Activated CD4-positive, alpha-beta memory T cell treated with anti-CD3 and anti-CD28 coated beads for 36 hours (primary cell): Measurements from ENCODE around the gene MYOF. TPM values are rescaled to one million over a fixed set of nuclear protein-coding genes. Genes with fewer than 3 reads are reported as not detected.

Experiments used
- CTCF ChIA-PET: fragments of 350-600 bp; sonication (Branson Sonifier 250); formaldehyde crosslinking; loops from one replicate; lab custom pipeline; 2021; ENCODE audit warnings: antibody characterized with exemption, inconsistent platforms; lab: Charles Lee
- POLR2A ChIA-PET: fragments of 350-600 bp; sonication (Branson Sonifier 250); formaldehyde crosslinking; loops from one replicate; lab custom pipeline; 2021; ENCODE audit warnings: antibody characterized with exemption; lab: Charles Lee
- DNase-seq: peaks from one replicate; pipeline ENCODE4 v3.0.0-alpha.2; 2020
- H3K27ac Mint-ChIP-seq: one replicate; pipeline ENCODE4 v1.8.0; 2021; ENCODE audit warnings: mixed read lengths
- H3K27me3 Mint-ChIP-seq: one replicate; pipeline ENCODE4 v1.8.0; 2021; ENCODE audit warnings: mixed read lengths
- H3K36me3 Mint-ChIP-seq: one replicate; pipeline ENCODE4 v1.8.0; 2021; ENCODE audit warnings: mixed read lengths
- H3K4me1 Mint-ChIP-seq: one replicate; pipeline ENCODE4 v1.8.0; 2021; ENCODE audit warnings: low read depth, mixed read lengths
- H3K4me3 Mint-ChIP-seq: one replicate; pipeline ENCODE4 v1.8.0; 2021; ENCODE audit warnings: mild to moderate bottlenecking, mixed read lengths
- H3K9me3 Mint-ChIP-seq: one replicate; pipeline ENCODE4 v1.8.0; 2021; ENCODE audit warnings: mixed read lengths
- intact Hi-C: fragments of 100-400 bp; cut with micrococcal nuclease; formaldehyde crosslinking; loops from one replicate; pipeline ENCODE4 v1.15.1; 2023
- total RNA-seq, 2 experiments: library from RNA; stranded (reverse); gene quantifications; one replicate each; pipeline ENCODE4 v1.2.3, GENCODE V29; 2021

Gene MYOF
- total RNA-seq, 2 experiments from 2014 or later: 49.3 to 49.7 TPM

- POLR2A ChIA-PET: interaction anchor here (1.2 to 5.8 kb wide), 8 partner anchors 31 to 117 kb away, joined by 5 to 59 read pairs (median 10); partner anchors contain the start of genes CEP55 and MYOF
- peaks cover 22% of the 10 kb centered on the region for H3K36me3 Mint-ChIP-seq
- peaks cover 41% of the 10 kb centered on the region for H3K4me1 Mint-ChIP-seq
Measured at GRCh38 chr10:93379731-93380575, 102.2 kb downstream of the MYOF start.

GRCh38 chr10:93378997-93379730, 103.0 kb downstream of the MYOF start:
- peaks cover 26% of the 10 kb centered on the region for H3K36me3 Mint-ChIP-seq
- DNase-seq: peak; percentile 63
- peaks cover 41% of the 10 kb centered on the region for H3K4me1 Mint-ChIP-seq
- intact Hi-C loops: loop anchor here (1.0 kb wide), 4 partner anchors 34 to 323 kb away; partner anchors contain the start of genes CEP55 and FRA10AC1
- H3K27ac Mint-ChIP-seq: peak overlapping the region; percentile 92
- ChIA-PET CTCF (interaction anchor here (0.8 to 7.3 kb wide), 8 partner anchors 21 to 414 kb away, joined by 3 to 422 read pairs (median 6); partner anchors contain the start of gene MYOF), POLR2A (interaction anchor here (1.2 to 5.8 kb wide), 7 partner anchors 32 to 117 kb away, joined by 5 to 59 read pairs (median 10); partner anchors contain the start of genes CEP55 and MYOF)
- peak overlapping the region; percentile 45 for H3K4me3 Mint-ChIP-seq
- H3K9me3 Mint-ChIP-seq: no peaks in the 10 kb centered on the region
- H3K27me3 Mint-ChIP-seq: no peaks in the 10 kb centered on the region

More at GRCh38 chr10:93379731-93380575, 102.2 kb downstream of the MYOF start:
- CTCF ChIA-PET: interaction anchor here (0.6 to 7.3 kb wide), 14 partner anchors 12 to 415 kb away, joined by 3 to 422 read pairs (median 4); partner anchors contain the start of gene MYOF
- Mint-ChIP-seq H3K27me3 (no peaks in the 10 kb centered on the region), H3K9me3 (no peaks in the 10 kb centered on the region), H3K4me3 (peak overlapping the region; percentile 45), H3K27ac (peak overlapping the region; percentile 92)
- DNase-seq: peak; percentile 77
- intact Hi-C loops: loop anchor here (1.0 kb wide), 4 partner anchors 33 to 322 kb away; partner anchors contain the start of genes CEP55 and FRA10AC1

- Mint-ChIP-seq H3K27me3 (no peaks in the 10 kb centered on the region), H3K4me3 (no peak overlapping the region), H3K36me3 (peaks cover 31% of the 10 kb centered on the region), H3K9me3 (no peaks in the 10 kb centered on the region), H3K27ac (no peak overlapping the region), H3K4me1 (peaks cover 41% of the 10 kb centered on the region)
- intact Hi-C loops: no loop called here
- no peak for DNase-seq
- CTCF ChIA-PET: interaction anchor here (0.9 to 7.3 kb wide), 9 partner anchors 9 to 132 kb away, joined by 3 to 422 read pairs (median 26); partner anchors contain the start of genes CEP55 and MYOF
- POLR2A ChIA-PET: interaction anchor here (5.8 kb wide), 1 partner anchor 104 kb away, joined by 59 read pairs; the partner anchor contains the start of gene MYOF
Measured at GRCh38 chr10:93378039-93378438, 104.1 kb downstream of the MYOF start.

- H3K36me3 Mint-ChIP-seq: peaks cover 31% of the 10 kb centered on the region
- peak; percentile 34 for DNase-seq
Measured at GRCh38 chr10:93376372-93377293, 105.5 kb downstream of the MYOF start.

GRCh38 chr10:93370961-93371360, 111.2 kb downstream of the MYOF start:
- intact Hi-C loops: no loop called here
- DNase-seq: no peak
- Mint-ChIP-seq H3K4me1 (peaks cover 2% of the 10 kb centered on the region), H3K9me3 (no peaks in the 10 kb centered on the region), H3K27me3 (no peaks in the 10 kb centered on the region), H3K4me3 (no peak overlapping the region), H3K36me3 (peaks cover 35% of the 10 kb centered on the region), H3K27ac (no peak overlapping the region)
- ChIA-PET POLR2A (no interaction called here), CTCF (interaction anchor here (0.6 to 3.7 kb wide), 7 partner anchors 13 to 308 kb away, joined by 3 to 26 read pairs (median 4); partner anchors contain the start of gene MYOF)

More at GRCh38 chr10:93376372-93377293, 105.5 kb downstream of the MYOF start:
- H3K4me3 Mint-ChIP-seq: no peak overlapping the region
- CTCF ChIA-PET: interaction anchor here (0.6 to 7.3 kb wide), 40 partner anchors 9 to 321 kb away, joined by 3 to 422 read pairs (median 5); partner anchors contain the start of genes CEP55 and MYOF
- intact Hi-C loops: loop anchor here (1.0 kb wide), 2 partner anchors 106 to 135 kb away; partner anchors contain the start of gene MYOF
- no peaks in the 10 kb centered on the region for H3K9me3 Mint-ChIP-seq
- peaks cover 41% of the 10 kb centered on the region for H3K4me1 Mint-ChIP-seq
- no peaks in the 10 kb centered on the region for H3K27me3 Mint-ChIP-seq
- POLR2A ChIA-PET: interaction anchor here (1.4 to 5.8 kb wide), 2 partner anchors 11 to 106 kb away, joined by 3 to 59 read pairs; partner anchors contain the start of gene MYOF
- H3K27ac Mint-ChIP-seq: peak overlapping the region; percentile 34

- peaks cover 4% of the 10 kb centered on the region for H3K4me1 Mint-ChIP-seq
- peaks cover 37% of the 10 kb centered on the region for H3K36me3 Mint-ChIP-seq
- POLR2A ChIA-PET: interaction anchor here (0.6 kb wide), 1 partner anchor 134 kb away, joined by 6 read pairs; no protein-coding TSS in a partner anchor
- H3K9me3 Mint-ChIP-seq: no peaks in the 10 kb centered on the region
- no peak overlapping the region for H3K27ac Mint-ChIP-seq
- no peak overlapping the region for H3K4me3 Mint-ChIP-seq
- no peaks in the 10 kb centered on the region for H3K27me3 Mint-ChIP-seq
- CTCF ChIA-PET: no interaction called here
- intact Hi-C loops: no loop called here
- DNase-seq: no peak
Measured at GRCh38 chr10:93369588-93370164, 112.5 kb downstream of the MYOF start.

GRCh38 chr10:93368210-93368609, 113.9 kb downstream of the MYOF start:
- no peak overlapping the region for H3K27ac Mint-ChIP-seq
- ChIA-PET POLR2A (interaction anchor here (1.2 kb wide), 1 partner anchor 114 kb away, joined by 6 read pairs; the partner anchor contains the start of gene MYOF), CTCF (interaction anchor here (0.9 to 3.7 kb wide), 5 partner anchors 8 to 119 kb away, joined by 3 to 25 read pairs (median 4); no protein-coding TSS in a partner anchor)
- peaks cover 30% of the 10 kb centered on the region for H3K36me3 Mint-ChIP-seq
- peaks cover 4% of the 10 kb centered on the region for H3K4me1 Mint-ChIP-seq
- H3K27me3 Mint-ChIP-seq: no peaks in the 10 kb centered on the region
- no peaks in the 10 kb centered on the region for H3K9me3 Mint-ChIP-seq
- no peak for DNase-seq
- H3K4me3 Mint-ChIP-seq: no peak overlapping the region
- intact Hi-C loops: no loop called here

- intact Hi-C loops: no loop called here
- CTCF ChIA-PET: interaction anchor here (1.2 to 3.7 kb wide), 3 partner anchors 9 to 120 kb away, joined by 4 to 25 read pairs (median 7); no protein-coding TSS in a partner anchor
- POLR2A ChIA-PET: interaction anchor here (1.2 kb wide), 1 partner anchor 115 kb away, joined by 6 read pairs; the partner anchor contains the start of gene MYOF
Measured at GRCh38 chr10:93367664-93368063, 114.5 kb downstream of the MYOF start.

GRCh38 chr10:93364966-93365365, 117.2 kb downstream of the MYOF start:
- H3K36me3 Mint-ChIP-seq: peaks cover 26% of the 10 kb centered on the region
- no peak overlapping the region for H3K27ac Mint-ChIP-seq
- intact Hi-C loops: no loop called here
- POLR2A ChIA-PET: no interaction called here
- DNase-seq: no peak
- H3K27me3 Mint-ChIP-seq: no peaks in the 10 kb centered on the region
- no peaks in the 10 kb centered on the region for H3K9me3 Mint-ChIP-seq
- no peak overlapping the region for H3K4me3 Mint-ChIP-seq
- peaks cover 4% of the 10 kb centered on the region for H3K4me1 Mint-ChIP-seq
- CTCF ChIA-PET: no interaction called here

More at GRCh38 chr10:93367664-93368063, 114.5 kb downstream of the MYOF start:
- DNase-seq: no peak
- peaks cover 30% of the 10 kb centered on the region for H3K36me3 Mint-ChIP-seq
- H3K4me3 Mint-ChIP-seq: no peak overlapping the region
- H3K27me3 Mint-ChIP-seq: no peaks in the 10 kb centered on the region
- H3K4me1 Mint-ChIP-seq: peaks cover 4% of the 10 kb centered on the region
- no peak overlapping the region for H3K27ac Mint-ChIP-seq
- H3K9me3 Mint-ChIP-seq: no peaks in the 10 kb centered on the region
